SK-N-SH (cell line): Measurements from ENCODE around the gene SPTLC1. TPM values are rescaled to one million over a fixed set of nuclear protein-coding genes. Genes with fewer than 3 reads are reported as not detected.

Source experiments
- CTCF ChIA-PET: fragments of 300-600, 350-600 bp; formaldehyde crosslinking; extraction: SDS; loops from one replicate; lab custom pipeline; 2021; lab: Yijun Ruan, JAX
- POLR2A ChIA-PET: fragments of 350-600 bp; sonication (Branson Sonifier 250); formaldehyde crosslinking; extraction: SDS; loops from one replicate; lab custom pipeline; 2020; ENCODE audit warnings: antibody characterized with exemption, inconsistent platforms; lab: Yijun Ruan, JAX
- DNase-seq: peaks from one replicate; pipeline ENCODE4 v3.0.0; 2012
- H2AFZ ChIP-seq: fragments of 200-600 bp; sonication (generic); 2 replicates; pipeline ENCODE4 v1.8.1; 2016; ENCODE audit warnings: antibody characterized with exemption, mild to moderate bottlenecking, low read depth
- H3F3A ChIP-seq: fragments of 200-600 bp; sonication (generic); replicated peaks from 2 replicates; pipeline ENCODE3; 2016; ENCODE audit warnings: antibody characterized with exemption, mild to moderate bottlenecking; ENCODE audit not compliant: insufficient read depth
- H3K27ac ChIP-seq, 2 experiments: fragments of 200-500 bp in 1 of 2; fragments of 200-600 bp in 1 of 2; sonication (Bioruptor generic) in 1 of 2; sonication (generic), shearing (Covaris generic) in 1 of 2; 2 replicates each; pipeline versions ENCODE4 v1.5.1 to v1.6.1; 2014 to 2016; ENCODE audit warnings: low read depth in 2 of 2, inconsistent platforms in 1 of 2, low read length in 1 of 2, mild to moderate bottlenecking in 1 of 2, mixed read lengths in 1 of 2
- H3K27me3 ChIP-seq: fragments of 200-600 bp; sonication (generic), shearing (Covaris generic); 2 replicates; pipeline ENCODE4 v1.6.1; 2016; ENCODE audit warnings: mixed run types; ENCODE audit not compliant: insufficient read depth
- H3K36me3 ChIP-seq, 2 experiments: fragments of 200-500 bp in 1 of 2; fragments of 200-600 bp in 1 of 2; sonication (Bioruptor generic) in 1 of 2; sonication (generic) in 1 of 2; replicated peaks in 1 of 2; 2 replicates each; pipeline versions ENCODE3 to v1.5.1; 2014 to 2016; ENCODE audit warnings: low read length in 1 of 2, mild to moderate bottlenecking in 1 of 2; ENCODE audit not compliant: insufficient read depth in 2 of 2, control insufficient read depth in 1 of 2
- H3K4me1 ChIP-seq, 2 experiments: fragments of 200-500 bp in 1 of 2; fragments of 200-600 bp in 1 of 2; sonication (Bioruptor generic) in 1 of 2; sonication (generic), shearing (Covaris generic) in 1 of 2; 2 replicates each; pipeline versions ENCODE4 v1.5.1 to v1.6.1; 2014 to 2016; ENCODE audit warnings: low read depth in 1 of 2, low read length in 1 of 2, mixed run types in 1 of 2; ENCODE audit not compliant: insufficient read depth in 2 of 2, control insufficient read depth in 1 of 2
- H3K4me2 ChIP-seq: fragments of 200-600 bp; sonication (generic), shearing (Covaris generic); 2 replicates; pipeline ENCODE4 v1.6.1; 2017; ENCODE audit warnings: mixed run types
- H3K4me3 ChIP-seq, 2 experiments: fragments of 200-500 bp in 1 of 2; fragments of 200-600 bp in 1 of 2; sonication (Bioruptor generic) in 1 of 2; sonication (generic), shearing (Covaris generic) in 1 of 2; 2 replicates each; pipeline versions ENCODE4 v1.5.1 to v1.8.1; 2014 to 2016; ENCODE audit warnings: low read depth in 2 of 2, inconsistent platforms in 1 of 2, low read length in 1 of 2, mild to moderate bottlenecking in 1 of 2, mixed read lengths in 1 of 2, moderate library complexity in 1 of 2
- H3K79me2 ChIP-seq: fragments of 200-600 bp; sonication (generic); 2 replicates; pipeline ENCODE4 v1.8.1; 2017; ENCODE audit warnings: mild to moderate bottlenecking; ENCODE audit not compliant: insufficient read depth
- H3K9ac ChIP-seq: fragments of 200-600 bp; sonication (generic); 2 replicates; pipeline ENCODE4 v1.6.1; 2017; ENCODE audit warnings: mixed run types
- H3K9me2 ChIP-seq: fragments of 200-600 bp; sonication (generic); 2 replicates; pipeline ENCODE4 v1.6.1; 2017; ENCODE audit warnings: mixed run types
- H3K9me3 ChIP-seq: fragments of 200-600 bp; sonication (generic); 2 replicates; pipeline ENCODE4 v1.6.1; 2017; ENCODE audit warnings: mixed run types, mild to moderate bottlenecking, moderate library complexity
- H4K20me1 ChIP-seq: fragments of 200-600 bp; sonication (generic); 2 replicates; pipeline ENCODE4 v1.6.1; 2017; ENCODE audit warnings: mild to moderate bottlenecking, mixed run types; ENCODE audit not compliant: insufficient read depth
- CTCF ChIP-seq: fragments of 200-600 bp; sonication (generic); IDR thresholded peaks from 2 replicates; pipeline ENCODE4 v1.6.1; 2017; ENCODE audit warnings: antibody characterized with exemption, mild to moderate bottlenecking, moderate library complexity
- ELF1 ChIP-seq: IDR thresholded peaks from 2 replicates; pipeline ENCODE4 v1.4.0; 2012
- EP300 ChIP-seq, 2 experiments: IDR thresholded peaks; 2 replicates each; pipeline versions ENCODE4 v1.4.0 to v1.6.1; 2012; ENCODE audit warnings: borderline replicate concordance in 1 of 2, low read depth in 1 of 2, low read length in 1 of 2
- EZH2phosphoT487 ChIP-seq: fragments of 200-600 bp; sonication (generic); IDR thresholded peaks from 2 replicates; pipeline ENCODE4 v1.6.1; 2017; ENCODE audit warnings: low read depth, mixed run types, mild to moderate bottlenecking, antibody characterized with exemption, moderate library complexity, borderline replicate concordance
- GATA2 ChIP-seq: sonication (generic); formaldehyde crosslinking; IDR thresholded peaks from 2 replicates; pipeline ENCODE4 v1.5.0; 2020; ENCODE audit warnings: mild to moderate bottlenecking, missing genetic modification reagents
- MXI1 ChIP-seq: IDR thresholded peaks from 2 replicates; pipeline ENCODE4 v1.6.1; 2012; ENCODE audit warnings: mild to moderate bottlenecking, low read depth, low read length, improper control_type of control experiment
- NFIC ChIP-seq: IDR thresholded peaks from 2 replicates; pipeline ENCODE4 v1.4.0; 2012; ENCODE audit warnings: borderline replicate concordance
- POLR2AphosphoS5 ChIP-seq: IDR thresholded peaks from 2 replicates; pipeline ENCODE4 v1.6.1; 2012; ENCODE audit warnings: low read depth, low read length
- RAD21 ChIP-seq: IDR thresholded peaks from 2 replicates; pipeline ENCODE4 v1.6.1; 2012; ENCODE audit warnings: mild to moderate bottlenecking, low read length
- REST ChIP-seq: IDR thresholded peaks from 2 replicates; pipeline ENCODE4 v1.6.1; 2012; ENCODE audit warnings: mild to moderate bottlenecking, low read depth, low read length, moderate library complexity
- RFX5 ChIP-seq: IDR thresholded peaks from 2 replicates; pipeline ENCODE4 v1.6.1; 2012; ENCODE audit warnings: mild to moderate bottlenecking, improper control_type of control experiment, low read length
- RXRA ChIP-seq: IDR thresholded peaks from 2 replicates; pipeline ENCODE4 v1.4.0; 2012; ENCODE audit warnings: low read depth, mild to moderate bottlenecking, borderline replicate concordance
- SMC3 ChIP-seq: IDR thresholded peaks from 2 replicates; pipeline ENCODE4 v1.6.1; 2012; ENCODE audit warnings: low read depth, low read length, improper control_type of control experiment
- TAF1 ChIP-seq: IDR thresholded peaks from 2 replicates; pipeline ENCODE4 v1.6.1; 2012; ENCODE audit warnings: low read depth, mild to moderate bottlenecking, low read length, moderate library complexity, borderline replicate concordance
- TEAD4 ChIP-seq: IDR thresholded peaks from 2 replicates; pipeline ENCODE4 v1.4.0; 2012; ENCODE audit warnings: mild to moderate bottlenecking, borderline replicate concordance; ENCODE audit not compliant: insufficient read depth
- YY1 ChIP-seq: IDR thresholded peaks from 2 replicates; pipeline ENCODE4 v1.4.0; 2012; ENCODE audit warnings: low read depth, mild to moderate bottlenecking
- WGBS: methylation state at CpG from one replicate; pipeline ENCODE4 v1.1.6; 2017; ENCODE audit warnings: low lambda C conversion rate; 5-methylcytosine and 5-hydroxymethylcytosine counted together
- polyA plus RNA-seq, 3 experiments: library from polyadenylated mRNA; depleted of rRNA; stranded (reverse); fragments of >200 nt; gene quantifications; 2 replicates each; pipeline ENCODE4 v1.2.3, GENCODE V29; 2012

The SPTLC1 gene
- polyA plus RNA-seq, 1 of the 3 experiments (the other 2 are of a cell fraction): 53.9 TPM

GRCh38 chr9:92122061-92122460 is 6.8 kb upstream of the SPTLC1 start:
- H2AFZ ChIP-seq: no peak overlapping the region
- 58% methylated on average over 1 of the region's 1 CpG for WGBS
- no peaks in the 10 kb centered on the region for H3K9me3 ChIP-seq
- no peak overlapping the region for H3K4me3 ChIP-seq
- H3F3A ChIP-seq: no peaks in the 10 kb centered on the region
- H3K36me3 ChIP-seq: no peaks in the 10 kb centered on the region
- no peak overlapping the region for H3K27ac ChIP-seq
- no peak for TF ChIP-seq RXRA
- TF ChIP-seq NFIC: no peak
- no peak for TF ChIP-seq RFX5
- TF ChIP-seq ELF1: no peak
- TF ChIP-seq TAF1: no peak
- no peak for TF ChIP-seq GATA2 (CRISPR knock-in tag)
- TF ChIP-seq CTCF: no peak
- no peak for TF ChIP-seq EP300 (IDR thresholded peaks at IDR 0.05; ENCODE audit: borderline replicate concordance in 1 of 2, low read depth in 1 of 2, low read length in 1 of 2)
- TF ChIP-seq EZH2phosphoT487: no peak
- TF ChIP-seq POLR2AphosphoS5: no peak
- no peak for TF ChIP-seq SMC3
- TF ChIP-seq RAD21: no peak
- no peak for TF ChIP-seq YY1
- no peak for TF ChIP-seq MXI1
- ChIA-PET POLR2A (no interaction called here), CTCF (interaction anchor here (0.8 to 1.8 kb wide), 2 partner anchors 12 to 16 kb away, joined by 4 to 6 read pairs; no protein-coding TSS in a partner anchor)
- H3K4me2 ChIP-seq: no peak overlapping the region
- H3K9ac ChIP-seq: no peak overlapping the region
- H3K4me1 ChIP-seq: no peaks in the 10 kb centered on the region
- no peaks in the 10 kb centered on the region for H4K20me1 ChIP-seq
- H3K9me2 ChIP-seq: no peaks in the 10 kb centered on the region
- no peak for DNase-seq
- H3K27me3 ChIP-seq: no peaks in the 10 kb centered on the region
- H3K79me2 ChIP-seq: no peaks in the 10 kb centered on the region

GRCh38 chr9:92121265-92121664 is 6.1 kb upstream of the SPTLC1 start:
- H3K9me2 ChIP-seq: no peaks in the 10 kb centered on the region
- H3K79me2 ChIP-seq: no peaks in the 10 kb centered on the region
- no peak overlapping the region for H3K4me2 ChIP-seq
- H4K20me1 ChIP-seq: no peaks in the 10 kb centered on the region
- H3K4me3 ChIP-seq: no peak overlapping the region
- 29% methylated on average over 1 of the region's 1 CpG for WGBS
- H3K9ac ChIP-seq: no peak overlapping the region
- no peaks in the 10 kb centered on the region for H3K27me3 ChIP-seq
- no peaks in the 10 kb centered on the region for H3K4me1 ChIP-seq
- H3K36me3 ChIP-seq: no peaks in the 10 kb centered on the region
- POLR2A ChIA-PET: no interaction called here
- H3K27ac ChIP-seq: no peak overlapping the region
- no peaks in the 10 kb centered on the region for H3K9me3 ChIP-seq
- no peak for DNase-seq
- CTCF ChIA-PET: no interaction called here
- H2AFZ ChIP-seq: no peak overlapping the region
- H3F3A ChIP-seq: no peaks in the 10 kb centered on the region
- TF ChIP-seq TEAD4 (no peak), REST (no peak), SMC3 (no peak)
